Fibroblast of pulmonary artery (primary cell): ENCODE measurements around the gene RUFY1.
A peak's percentile ranks its signal among the peaks of the same experiment; 100 is the strongest.
"Not testable (repeated sequence)": the region's sequence is repeated elsewhere in the genome, so short reads cannot be mapped to it uniquely, and the experiment has no call there.

Experiments used
- DNase-seq: peaks from one replicate; pipeline ENCODE4 v3.0.0-alpha.2; 2010; ENCODE audit warnings: low read depth
- H3K4me3 ChIP-seq: replicated peaks from 2 replicates; pipeline ENCODE4 v1.5.1; 2011; ENCODE audit warnings: low read depth, mild to moderate bottlenecking, control low read depth, low read length, moderate library complexity
- TF ChIP-seq, protein P1 (sequence below): IDR thresholded peaks from 2 replicates; pipeline ENCODE4 v1.5.1; 2011; ENCODE audit warnings: mild to moderate bottlenecking, control low read depth, low read length, inconsistent platforms; ENCODE audit errors: missing control alignments

RUFY1 gene

DNA sequence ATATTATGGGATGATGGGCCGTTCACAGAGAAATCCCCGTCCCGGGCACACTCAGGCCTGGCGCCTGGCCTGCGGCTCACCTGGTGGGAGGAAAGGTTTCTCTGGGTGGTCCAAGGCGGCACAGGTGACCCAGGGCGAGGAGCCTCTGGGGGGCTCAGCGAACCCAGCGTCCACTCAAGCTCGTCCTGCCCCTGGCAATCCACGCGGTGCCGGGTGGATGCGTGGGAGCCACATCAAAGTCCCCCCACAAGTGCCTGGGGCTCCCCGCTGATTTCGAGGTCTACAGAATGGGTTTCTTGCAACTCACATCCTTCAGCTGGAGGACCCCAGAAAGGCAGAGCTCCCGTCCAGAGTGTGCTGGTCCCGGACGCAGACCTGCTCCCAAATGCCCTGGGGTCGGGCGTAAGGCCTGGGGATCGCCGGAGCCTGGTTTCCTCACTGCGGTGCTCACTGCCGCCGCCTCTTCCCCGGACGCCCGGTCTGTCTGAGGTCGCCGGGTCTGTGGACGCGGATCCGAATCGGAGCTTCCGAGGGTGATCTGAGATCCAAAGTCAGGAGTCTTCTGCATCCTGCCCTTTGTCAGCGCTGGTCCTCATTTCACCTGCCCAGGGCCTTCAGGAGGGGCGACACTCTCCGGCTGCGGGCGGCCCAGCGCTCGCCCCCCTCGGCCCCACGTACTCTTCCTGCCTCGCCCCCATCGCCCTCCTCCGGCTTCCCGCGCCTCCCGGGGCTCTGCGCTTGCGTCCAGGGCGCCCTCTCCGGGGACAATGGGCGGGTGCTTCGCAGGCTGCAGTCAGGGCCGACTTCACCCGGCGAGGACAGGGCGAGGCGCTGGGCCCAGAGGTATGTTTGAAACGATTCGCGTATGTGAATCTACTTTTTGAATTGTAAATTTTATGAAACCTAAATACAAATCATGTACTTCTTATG, 20.0 kb upstream of the RUFY1 start:
- TF ChIP-seq, protein P1, sequence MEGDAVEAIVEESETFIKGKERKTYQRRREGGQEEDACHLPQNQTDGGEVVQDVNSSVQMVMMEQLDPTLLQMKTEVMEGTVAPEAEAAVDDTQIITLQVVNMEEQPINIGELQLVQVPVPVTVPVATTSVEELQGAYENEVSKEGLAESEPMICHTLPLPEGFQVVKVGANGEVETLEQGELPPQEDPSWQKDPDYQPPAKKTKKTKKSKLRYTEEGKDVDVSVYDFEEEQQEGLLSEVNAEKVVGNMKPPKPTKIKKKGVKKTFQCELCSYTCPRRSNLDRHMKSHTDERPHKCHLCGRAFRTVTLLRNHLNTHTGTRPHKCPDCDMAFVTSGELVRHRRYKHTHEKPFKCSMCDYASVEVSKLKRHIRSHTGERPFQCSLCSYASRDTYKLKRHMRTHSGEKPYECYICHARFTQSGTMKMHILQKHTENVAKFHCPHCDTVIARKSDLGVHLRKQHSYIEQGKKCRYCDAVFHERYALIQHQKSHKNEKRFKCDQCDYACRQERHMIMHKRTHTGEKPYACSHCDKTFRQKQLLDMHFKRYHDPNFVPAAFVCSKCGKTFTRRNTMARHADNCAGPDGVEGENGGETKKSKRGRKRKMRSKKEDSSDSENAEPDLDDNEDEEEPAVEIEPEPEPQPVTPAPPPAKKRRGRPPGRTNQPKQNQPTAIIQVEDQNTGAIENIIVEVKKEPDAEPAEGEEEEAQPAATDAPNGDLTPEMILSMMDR, result no peak
- peak overlapping the region; percentile 45 for H3K4me3 ChIP-seq
- peak; percentile 24 for DNase-seq

DNA sequence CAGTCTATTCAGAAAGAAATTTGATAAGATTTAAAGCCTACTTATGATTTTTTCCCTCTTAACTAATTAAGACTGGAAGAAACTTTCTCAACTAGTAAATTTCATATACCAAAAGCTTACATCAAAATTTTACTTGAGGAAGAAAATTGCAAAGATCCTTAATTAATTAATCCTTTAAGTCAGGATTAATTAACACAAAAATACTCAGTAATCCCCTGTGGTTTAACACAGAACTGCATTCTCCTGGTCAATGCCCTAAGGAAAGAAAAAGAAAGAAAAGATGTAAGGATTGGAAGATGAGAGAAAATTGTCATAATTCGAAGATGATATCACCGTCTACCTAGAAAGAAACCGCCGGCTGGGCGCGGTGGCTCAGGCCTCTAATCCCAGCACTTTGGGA, 17.3 kb upstream of the RUFY1 start:
- TF ChIP-seq, protein P1, result no peak
- no peak for DNase-seq
- H3K4me3 ChIP-seq, result no peak overlapping the region

DNA sequence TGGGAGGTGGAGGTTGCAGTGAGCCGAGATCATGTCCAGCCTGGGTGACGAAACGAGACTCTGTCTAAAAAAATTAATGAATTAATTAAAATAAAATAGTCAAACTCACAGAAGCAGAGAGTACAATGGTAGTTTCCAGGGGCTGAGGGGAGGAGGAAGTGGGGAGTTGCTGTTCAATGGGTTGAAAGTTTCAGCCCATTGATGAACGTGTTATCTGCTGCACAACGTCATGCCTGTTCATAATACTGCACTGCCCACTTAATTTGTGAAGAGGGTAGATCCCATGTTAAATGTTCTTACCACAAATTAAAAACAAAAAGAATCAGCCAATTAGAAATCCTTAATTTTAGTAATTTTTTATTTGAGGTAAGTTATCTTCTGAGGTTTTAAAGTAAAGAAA, 16.4 kb upstream of the RUFY1 start:
- TF ChIP-seq, protein P1, result no peak
- no peak overlapping the region for H3K4me3 ChIP-seq
- DNase-seq, result no peak

DNA sequence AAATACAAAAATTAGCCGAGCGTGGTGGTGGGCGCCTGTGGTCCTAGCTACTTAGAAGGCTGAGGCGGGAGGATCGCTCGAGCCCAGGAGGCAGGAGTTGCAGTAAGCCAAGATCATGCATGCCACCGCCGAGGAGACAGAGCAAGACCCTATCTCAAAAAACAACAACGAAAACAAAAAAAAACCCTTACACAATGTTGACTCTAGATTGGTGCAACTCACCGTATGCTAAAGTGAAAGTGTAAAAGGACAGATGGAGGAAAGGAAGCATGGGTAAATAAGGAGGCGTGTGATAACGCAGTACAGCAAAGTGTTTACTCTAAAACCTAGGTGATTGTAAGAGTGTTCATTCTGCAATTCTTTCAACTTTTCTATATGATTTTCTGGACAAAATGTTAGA, 15.9 kb upstream of the RUFY1 start:
- DNase-seq, result no peak
- no peak overlapping the region for H3K4me3 ChIP-seq
- TF ChIP-seq, protein P1, result no peak

DNA sequence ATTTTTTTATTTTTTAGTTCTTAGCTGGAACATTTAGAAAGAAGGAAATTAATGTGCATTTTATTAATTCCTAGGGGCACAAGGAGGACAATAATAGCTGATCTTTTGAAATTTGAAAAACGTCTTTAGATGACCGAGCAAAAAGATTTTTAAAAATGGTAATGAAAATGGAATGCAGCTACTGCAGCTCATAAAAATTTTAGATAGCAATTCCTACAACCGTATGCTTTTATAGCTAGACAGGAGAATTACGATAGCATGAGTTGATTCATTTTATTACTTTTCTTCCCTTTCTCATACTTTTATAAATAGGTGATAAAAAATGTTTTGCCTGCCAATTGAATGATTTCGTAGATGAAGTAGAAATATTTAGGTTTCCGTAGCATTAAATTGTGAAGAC, 13.7 kb upstream of the RUFY1 start:
- no peak for DNase-seq
- TF ChIP-seq, protein P1, result no peak
- no peak overlapping the region for H3K4me3 ChIP-seq

DNA sequence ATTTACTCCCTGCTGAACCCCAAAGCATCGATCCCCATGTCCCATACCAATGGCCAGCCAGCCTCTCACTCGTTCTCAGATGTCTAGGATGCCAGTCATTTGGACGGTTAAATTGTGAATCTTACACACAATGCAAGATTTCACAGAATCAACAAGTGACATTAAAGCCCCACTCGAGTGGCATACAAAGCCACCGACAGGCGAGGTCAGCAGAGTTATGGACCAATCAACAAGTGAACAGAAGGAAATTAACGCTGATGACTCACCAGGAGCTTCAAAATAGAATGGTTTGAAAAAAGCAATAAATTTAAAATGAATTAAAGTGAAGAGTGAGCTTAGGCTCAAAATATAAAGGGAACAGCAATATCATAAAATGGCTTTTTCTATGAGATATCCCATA, 8.2 kb upstream of the RUFY1 start:
- DNase-seq, result no peak

DNA sequence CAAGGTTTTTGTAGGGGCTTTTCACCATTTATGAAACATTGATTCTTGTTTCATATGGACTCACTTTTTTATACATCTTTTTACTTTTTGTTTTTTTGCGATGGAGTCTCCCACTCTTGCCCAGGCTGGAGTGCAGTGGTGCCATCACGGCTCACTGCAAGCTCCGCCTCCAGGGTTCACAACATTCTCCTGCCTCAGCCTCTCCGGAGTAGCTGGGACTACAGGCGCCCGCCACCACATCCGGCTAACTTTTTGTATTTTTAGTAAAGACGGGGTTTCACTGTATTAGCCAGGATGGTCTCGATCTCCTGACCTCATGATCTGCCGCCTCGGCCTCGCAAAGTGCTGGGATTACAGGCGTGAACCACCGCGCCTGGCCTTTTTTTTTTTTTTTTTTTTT, 7.1 kb upstream of the RUFY1 start:
- H3K4me3 ChIP-seq, DNase-seq: not testable (repeated sequence)

More for the DNA sequence above, 8.2 kb upstream of the RUFY1 start:
- TF ChIP-seq, protein P1, result no peak
- no peak overlapping the region for H3K4me3 ChIP-seq
